GM12873 (cell line): Measurements from ENCODE around the gene OXA1L.

Experiments
- CTCF ChIP-seq: IDR thresholded peaks from 2 replicates; pipeline ENCODE4 v1.5.1; 2012; ENCODE audit warnings: low read depth, mild to moderate bottlenecking, moderate library complexity, low read length, control low read depth; ENCODE audit not compliant: insufficient read depth; ENCODE audit errors: missing control alignments

OXA1L gene

GRCh38 chr14:22819151-22819988 lies 52.9 kb downstream of the OXA1L start:
- no peak for TF ChIP-seq CTCF

GRCh38 chr14:22820731-22821130 lies 54.2 kb downstream of the OXA1L start:
- TF ChIP-seq CTCF: no peak

GRCh38 chr14:22821193-22822015 lies 54.9 kb downstream of the OXA1L start:
- TF ChIP-seq CTCF: no peak

- TF ChIP-seq CTCF: no peak
Measured at GRCh38 chr14:22822016-22822570, 55.6 kb downstream of the OXA1L start.
